HepG2 (cell line): ENCODE results near the gene LYZ. TPM values are rescaled to one million over a fixed set of nuclear protein-coding genes. Genes with fewer than 3 reads are reported as not detected.

ENCODE experiments used
- AGO2 ChIP-seq: fragments of 200-400 bp; formaldehyde crosslinking; optimal IDR thresholded peaks from 2 replicates; pipeline ENCODE3; 2017; ENCODE audit warnings: mild to moderate bottlenecking, low read depth, low read length, moderate library complexity
- DMAP1 ChIP-seq: IDR thresholded peaks from 2 replicates; pipeline ENCODE4 v1.6.1; 2016
- ELK4 ChIP-seq: sonication (generic); formaldehyde crosslinking; IDR thresholded peaks from 2 replicates; pipeline ENCODE4 v1.9.0; 2021; ENCODE audit warnings: missing genetic modification reagents, borderline replicate concordance
- FOXO1 ChIP-seq: sonication (generic); formaldehyde crosslinking; IDR thresholded peaks from 2 replicates; pipeline ENCODE4 v1.4.0; 2020; ENCODE audit warnings: missing genetic modification reagents
- HCFC1 ChIP-seq: fragments of 150-350 bp; IDR thresholded peaks from 2 replicates; pipeline ENCODE4 v1.6.1; 2014; ENCODE audit warnings: low read depth, low read length
- HDAC6 ChIP-seq: fragments of 200-600 bp; sonication (generic); IDR thresholded peaks from 2 replicates; pipeline ENCODE4 v1.7.0; 2017; ENCODE audit warnings: mild to moderate bottlenecking, antibody characterized with exemption, low read length, low read depth
- ISX ChIP-seq: sonication (generic); formaldehyde crosslinking; conservative IDR thresholded peaks from 2 replicates; pipeline ENCODE4 v1.5.0; 2020; ENCODE audit warnings: missing genetic modification reagents
- KAT7 ChIP-seq: IDR thresholded peaks from 2 replicates; pipeline ENCODE4 v1.6.1; 2018; ENCODE audit warnings: borderline replicate concordance, missing compliant biosample characterization
- MYPOP ChIP-seq: sonication (generic); formaldehyde crosslinking; IDR thresholded peaks from 2 replicates; pipeline ENCODE4 v1.8.1; 2023; ENCODE audit warnings: mild to moderate bottlenecking, moderate library complexity, missing genetic modification reagents
- PAX8 ChIP-seq: sonication (generic); formaldehyde crosslinking; IDR thresholded peaks from 2 replicates; pipeline ENCODE4 v1.8.0; 2022; ENCODE audit warnings: mild to moderate bottlenecking, missing genetic modification reagents, borderline replicate concordance
- POGZ ChIP-seq: sonication (generic); formaldehyde crosslinking; IDR thresholded peaks from 2 replicates; pipeline ENCODE4 v1.4.0; 2020; ENCODE audit warnings: mild to moderate bottlenecking, missing genetic modification reagents
- RELA ChIP-seq: sonication (generic); formaldehyde crosslinking; IDR thresholded peaks from 2 replicates; pipeline ENCODE4 v1.4.0; 2020; ENCODE audit warnings: missing genetic modification reagents
- REPIN1 ChIP-seq: sonication (generic); formaldehyde crosslinking; IDR thresholded peaks from 2 replicates; pipeline ENCODE4 v1.8.0; 2022; ENCODE audit warnings: missing genetic modification reagents, low read depth, mild to moderate bottlenecking, borderline replicate concordance
- SATB2 ChIP-seq: sonication (generic); formaldehyde crosslinking; IDR thresholded peaks from 2 replicates; pipeline ENCODE4 v1.5.0; 2020; ENCODE audit warnings: missing genetic modification reagents
- SMARCE1 ChIP-seq: fragments of 450-650 bp; IDR thresholded peaks from 2 replicates; pipeline ENCODE4 v1.6.1; 2017; ENCODE audit warnings: borderline replicate concordance
- SOX5 ChIP-seq: IDR thresholded peaks from 2 replicates; pipeline ENCODE4 v1.6.1; 2016; ENCODE audit warnings: borderline replicate concordance
- SP4 ChIP-seq: sonication (generic); formaldehyde crosslinking; IDR thresholded peaks from 2 replicates; pipeline ENCODE4 v1.8.1; 2023; ENCODE audit warnings: mild to moderate bottlenecking, missing genetic modification reagents
- TGIF2 ChIP-seq: IDR thresholded peaks from 2 replicates; pipeline ENCODE4 v1.6.1; 2016; ENCODE audit warnings: control low read depth, missing compliant biosample characterization
- ZNF160 ChIP-seq: sonication (generic); formaldehyde crosslinking; IDR thresholded peaks from 2 replicates; pipeline ENCODE4 v1.8.0; 2022; ENCODE audit warnings: mild to moderate bottlenecking, inconsistent platforms, missing genetic modification reagents
- ZNF205 ChIP-seq: IDR thresholded peaks from 2 replicates; pipeline ENCODE4 v1.6.1; 2018; ENCODE audit warnings: missing biosample characterization, missing genetic modification reagents
- ZNF737 ChIP-seq: sonication (generic); formaldehyde crosslinking; IDR thresholded peaks from 2 replicates; pipeline ENCODE4 v1.5.0; 2020; ENCODE audit warnings: missing genetic modification reagents, mild to moderate bottlenecking, borderline replicate concordance
- ZNF790 ChIP-seq: sonication (generic); formaldehyde crosslinking; IDR thresholded peaks from 2 replicates; pipeline ENCODE4 v1.8.0; 2022; ENCODE audit warnings: missing genetic modification reagents, mild to moderate bottlenecking, borderline replicate concordance
- ZNF841 ChIP-seq: sonication (generic); formaldehyde crosslinking; IDR thresholded peaks from 2 replicates; pipeline ENCODE4 v1.8.1; 2023; ENCODE audit warnings: missing genetic modification reagents, borderline replicate concordance
- polyA plus RNA-seq, 8 experiments: library from polyadenylated mRNA; depleted of rRNA in 3 of 8; stranded (reverse) in 7 of 8; unstranded in 1 of 8; fragments of >200 nt; fragmentation: Illumina TruSeq in 4 of 8; extraction: Trizol in 4 of 8; gene quantifications; 2 replicates each; pipeline versions ENCODE4 v1.2.1 to v1.2.3, GENCODE V29; 2011 to 2016; ENCODE audit warnings: low read depth in 4 of 8, missing spikeins in 1 of 8, mixed read lengths in 1 of 8; ENCODE audit not compliant: insufficient read depth in 1 of 8
- total RNA-seq, 5 experiments: library from RNA; depleted of rRNA; stranded (reverse); fragments of >200 nt; fragmentation: Illumina TruSeq; extraction: Trizol; gene quantifications; 2 replicates each; pipeline ENCODE4 v1.2.3, GENCODE V29; 2016; ENCODE audit warnings: low read depth in 1 of 5
- TF ChIP-seq, protein P1 (sequence below), 2 experiments: sonication (generic) in 1 of 2; formaldehyde crosslinking in 1 of 2; IDR thresholded peaks; 2 replicates each; pipeline versions ENCODE4 v1.4.0 to v1.6.1; 2016 to 2020; ENCODE audit warnings: borderline replicate concordance in 1 of 2, low read depth in 1 of 2, mild to moderate bottlenecking in 1 of 2, missing genetic modification reagents in 1 of 2

LYZ gene
- total and polyA plus RNA-seq, 2 of the 13 experiments (the other 11 are each of a cell fraction or from before 2014, with no cell fraction given): 1,788 to 2,054 TPM

DNA sequence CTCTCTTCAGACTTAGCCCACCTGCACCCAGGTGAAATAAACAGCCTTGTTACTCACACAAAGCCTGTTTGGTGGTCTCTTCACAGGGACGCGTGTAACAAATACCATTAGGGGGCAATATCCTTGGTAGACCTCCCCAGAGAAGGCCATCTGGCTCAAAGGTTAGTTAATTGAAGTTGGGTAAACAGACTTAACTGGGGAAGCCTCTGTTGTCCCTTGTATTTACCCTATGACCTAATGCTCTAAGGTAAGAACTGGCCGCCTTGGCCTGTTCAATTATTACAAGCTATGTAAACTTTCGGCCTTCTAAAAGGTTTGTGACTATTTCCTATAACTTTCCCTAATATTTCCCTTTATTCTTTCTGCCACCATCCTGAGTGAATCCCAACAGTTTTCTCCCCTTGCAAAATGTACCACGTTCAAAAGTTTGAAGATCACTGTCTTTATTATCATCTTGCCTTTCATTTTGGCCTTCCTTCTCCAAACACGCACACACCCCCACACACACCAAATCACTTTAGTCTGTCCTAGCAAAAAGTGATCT is 15.3 kb upstream of the LYZ start (continued):
- TF ChIP-seq ZNF790 (CRISPR knock-in tag) (no peak), SMARCE1 (no peak), ISX (CRISPR knock-in tag) (no peak), POGZ (peak; percentile 54; the same call in 1 of the 2 replicates), MYPOP (CRISPR knock-in tag) (peak; percentile 54; the same call in 1 of the 2 replicates), ZNF841 (CRISPR knock-in tag) (no peak), ZNF160 (CRISPR knock-in tag) (peak; percentile 31; the same call in 1 of the 2 replicates), HDAC6 (no peak), TGIF2 (CRISPR knock-in tag) (peak; percentile 38; the same call in 1 of the 2 replicates), REPIN1 (CRISPR knock-in tag) (peak; percentile 29; the same call in 1 of the 2 replicates), DMAP1 (0 out of 2 replicates have a peak, but pooled peaks have one; percentile 1), SOX5 (CRISPR knock-in tag) (peak; percentile 84), HCFC1 (no peak), PAX8 (no peak), ZNF737 (CRISPR knock-in tag) (no peak), FOXO1 (CRISPR knock-in tag) (peak; percentile 92), ELK4 (CRISPR knock-in tag) (no peak), SP4 (CRISPR knock-in tag) (no peak), AGO2 (no peak), RELA (CRISPR knock-in tag) (no peak), ZNF205 (CRISPR knock-in tag) (peak; percentile 64; the same call in 1 of the 2 replicates), SATB2 (no peak), KAT7 (CRISPR knock-in tag) (peak; percentile 64; the same call in 1 of the 2 replicates)
- TF ChIP-seq, protein P1, sequence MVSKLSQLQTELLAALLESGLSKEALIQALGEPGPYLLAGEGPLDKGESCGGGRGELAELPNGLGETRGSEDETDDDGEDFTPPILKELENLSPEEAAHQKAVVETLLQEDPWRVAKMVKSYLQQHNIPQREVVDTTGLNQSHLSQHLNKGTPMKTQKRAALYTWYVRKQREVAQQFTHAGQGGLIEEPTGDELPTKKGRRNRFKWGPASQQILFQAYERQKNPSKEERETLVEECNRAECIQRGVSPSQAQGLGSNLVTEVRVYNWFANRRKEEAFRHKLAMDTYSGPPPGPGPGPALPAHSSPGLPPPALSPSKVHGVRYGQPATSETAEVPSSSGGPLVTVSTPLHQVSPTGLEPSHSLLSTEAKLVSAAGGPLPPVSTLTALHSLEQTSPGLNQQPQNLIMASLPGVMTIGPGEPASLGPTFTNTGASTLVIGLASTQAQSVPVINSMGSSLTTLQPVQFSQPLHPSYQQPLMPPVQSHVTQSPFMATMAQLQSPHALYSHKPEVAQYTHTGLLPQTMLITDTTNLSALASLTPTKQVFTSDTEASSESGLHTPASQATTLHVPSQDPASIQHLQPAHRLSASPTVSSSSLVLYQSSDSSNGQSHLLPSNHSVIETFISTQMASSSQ (IDR thresholded peaks at IDR 0.05; ENCODE audit: low read depth): peak; percentile 92
- TF ChIP-seq, protein P1 (CRISPR knock-in tag; IDR thresholded peaks at IDR 0.05; ENCODE audit: borderline replicate concordance): peak; percentile 93; the same call in 1 of the 2 replicates
